Measurements from ENCODE around the gene CD300LG.
"Not testable (repeated sequence)": the region's sequence is repeated elsewhere in the genome, so short reads cannot be mapped to it uniquely, and the experiment has no call there.

CD300LG gene

GRCh38 chr17:43825567-43825966, 21.4 kb upstream of the CD300LG start:
- no peak for DNase-seq (ENCODE audit: low read depth)

DNA sequence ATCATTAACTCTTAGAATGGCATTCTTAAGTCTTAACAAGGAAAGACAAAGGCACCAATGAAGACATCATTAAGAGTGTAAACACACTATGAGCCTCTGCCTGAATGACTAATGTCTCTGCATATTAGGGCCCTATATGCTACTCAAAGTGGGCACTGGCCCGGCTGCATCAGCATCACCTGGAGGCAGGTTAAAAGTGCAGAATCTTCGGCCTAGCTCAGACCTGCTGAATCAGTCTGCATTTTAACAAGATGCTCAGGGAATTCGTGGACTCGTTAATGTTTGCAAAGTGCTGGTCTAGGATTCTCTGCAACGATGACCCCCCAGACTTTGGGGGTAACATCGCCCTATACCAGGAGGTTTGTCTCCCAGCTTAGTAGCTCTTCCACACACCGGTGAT, 20.8 kb upstream of the CD300LG start:
- DNase-seq (ENCODE audit: low read depth): no peak

- DNase-seq (ENCODE audit: low read depth): no peak
Observed at GRCh38 chr17:43827596-43827995, 19.4 kb upstream of the CD300LG start.

DNA sequence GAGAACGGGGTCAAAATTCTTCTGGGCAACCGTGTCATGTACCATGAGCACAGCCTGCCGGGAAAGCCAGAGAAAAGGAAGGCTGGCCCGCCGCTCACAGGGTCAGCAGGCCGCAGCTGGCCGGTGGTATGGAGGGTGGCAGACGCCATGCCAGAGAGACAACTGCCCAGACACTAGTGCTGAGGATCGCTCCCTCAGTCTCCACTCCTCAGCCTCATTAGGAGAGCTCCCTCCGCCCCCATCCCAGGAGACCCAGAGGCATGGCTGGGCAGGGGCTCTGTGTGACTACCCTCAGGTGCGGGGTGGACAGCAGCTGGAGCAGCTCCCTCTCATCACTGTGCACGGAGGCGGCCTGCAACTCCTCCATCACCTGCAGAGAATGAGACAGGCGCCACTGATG, 17.2 kb upstream of the CD300LG start:
- no peak for DNase-seq (ENCODE audit: low read depth)

GRCh38 chr17:43830510-43831140, 16.4 kb upstream of the CD300LG start:
- DNase-seq (ENCODE audit: low read depth): no peak

GRCh38 chr17:43831633-43832032, 15.3 kb upstream of the CD300LG start:
- no peak for DNase-seq (ENCODE audit: low read depth)

DNA sequence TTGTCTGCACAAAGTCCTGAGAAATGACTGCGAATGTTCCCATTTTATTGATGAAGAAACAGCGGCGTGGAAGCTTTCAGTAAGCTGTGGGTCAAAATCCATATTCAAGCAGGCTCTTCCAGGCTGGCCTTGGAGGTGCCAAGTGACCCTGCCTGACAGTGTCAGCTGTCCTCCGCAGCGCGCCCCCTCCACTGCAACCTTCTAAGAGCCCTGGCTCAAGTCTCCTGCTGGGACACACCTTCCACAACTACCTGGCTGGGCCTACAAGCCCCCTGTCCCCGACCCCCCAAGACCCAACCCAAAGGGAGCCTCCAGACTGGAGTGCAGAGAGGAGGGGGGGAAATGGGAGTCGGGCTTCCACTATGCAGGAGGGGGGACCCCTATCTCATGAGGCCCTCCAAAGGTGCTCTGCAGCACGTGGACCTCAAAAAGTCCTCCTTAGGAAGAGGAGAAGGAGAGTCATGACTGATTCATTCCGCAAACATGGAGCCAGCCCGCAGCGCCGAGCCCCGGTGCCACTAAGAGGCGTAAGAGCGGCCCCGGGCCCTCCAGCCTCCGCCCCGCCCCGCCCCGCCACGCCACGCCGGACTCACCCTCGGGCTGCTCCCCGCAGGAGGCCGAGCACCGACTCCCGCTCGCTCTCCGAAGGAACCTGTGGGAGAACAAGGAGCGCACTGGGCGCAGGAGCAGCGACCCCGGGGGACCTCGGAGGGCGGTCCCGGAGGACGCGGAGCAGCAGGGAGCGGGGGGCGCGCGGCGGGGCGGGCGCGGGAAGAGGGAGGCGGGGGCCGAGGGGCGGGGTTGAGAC, 14.6 kb upstream of the CD300LG start:
- no peak for DNase-seq (ENCODE audit: low read depth)

DNA sequence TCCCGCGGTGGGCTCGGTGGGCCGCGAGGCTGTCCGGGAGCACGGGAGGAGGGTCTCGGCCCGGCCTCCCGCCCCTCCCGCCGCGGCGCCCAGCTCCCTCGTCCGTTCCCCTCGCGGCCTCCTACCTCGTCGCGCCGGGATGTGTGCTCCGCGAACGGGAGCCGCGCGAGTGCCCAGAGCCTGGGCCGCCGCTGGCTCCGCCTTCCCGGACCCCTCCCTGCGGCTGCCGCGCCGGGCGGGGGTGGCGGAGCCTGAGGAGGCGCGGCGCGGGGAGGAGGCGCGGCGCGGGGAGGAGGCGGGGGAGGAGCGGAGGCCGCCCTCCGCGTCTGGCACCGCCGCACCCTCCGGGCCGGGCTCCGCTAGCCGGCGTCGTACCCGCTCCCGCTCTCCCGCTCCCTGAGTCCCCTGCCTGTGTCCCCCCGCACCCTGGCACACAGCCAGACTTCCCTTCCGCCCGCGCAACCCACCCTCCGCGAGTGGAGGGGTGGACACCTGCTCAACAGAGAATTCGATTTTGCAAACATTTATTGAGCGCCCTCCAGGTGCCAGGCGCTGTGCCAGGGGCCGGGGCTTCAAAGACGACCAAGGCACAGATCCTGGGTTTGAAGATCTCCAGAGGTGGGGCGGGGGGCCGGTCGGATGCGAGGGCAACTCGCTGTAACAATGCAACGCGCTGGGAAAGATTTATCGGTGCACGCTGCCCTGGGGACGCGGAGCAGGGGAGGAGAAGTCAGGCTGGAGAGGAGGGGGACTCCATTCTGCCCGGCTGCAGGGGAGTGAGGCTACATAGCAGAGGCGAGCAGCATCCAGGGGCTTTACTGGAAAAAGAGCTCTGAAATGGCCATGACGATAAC, 13.8 kb upstream of the CD300LG start, which contains the start of gene MPP3:
Gene MPP3, minus strand, starts transcription at position 171 of the 854 bp plus-strand sequence. CDS start 1,240 bp downstream, outside the sequence.
- peak; percentile 44 for DNase-seq (ENCODE audit: low read depth)

GRCh38 chr17:43834106-43834505, 12.9 kb upstream of the CD300LG start:
- no peak for DNase-seq (ENCODE audit: low read depth)

- DNase-seq (ENCODE audit: low read depth): no peak
Observed at GRCh38 chr17:43839670-43840108, 7.3 kb upstream of the CD300LG start.

DNA sequence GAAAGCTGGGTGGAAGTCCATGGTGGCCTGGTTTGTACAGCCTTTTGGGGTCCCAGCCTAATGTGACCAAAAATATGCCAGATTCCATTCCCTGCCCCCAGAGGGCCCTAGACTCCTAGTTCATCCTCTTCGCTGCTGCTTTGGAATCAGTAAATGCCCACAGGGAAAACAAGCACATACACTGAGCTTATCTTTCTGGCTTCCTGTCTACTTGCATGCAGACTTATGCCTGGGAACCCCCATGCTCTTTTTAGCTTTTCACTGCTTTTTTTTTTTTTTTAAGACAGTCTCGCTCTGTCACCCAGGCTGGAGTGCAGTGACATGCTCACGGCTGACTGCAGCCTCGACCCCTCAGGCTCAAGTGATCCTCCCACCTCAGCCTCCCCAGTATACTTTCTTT, 6.2 kb upstream of the CD300LG start:
- no peak for DNase-seq (ENCODE audit: low read depth)

GRCh38 chr17:43841282-43841681, 5.7 kb upstream of the CD300LG start:
- no peak for DNase-seq (ENCODE audit: low read depth)

DNA sequence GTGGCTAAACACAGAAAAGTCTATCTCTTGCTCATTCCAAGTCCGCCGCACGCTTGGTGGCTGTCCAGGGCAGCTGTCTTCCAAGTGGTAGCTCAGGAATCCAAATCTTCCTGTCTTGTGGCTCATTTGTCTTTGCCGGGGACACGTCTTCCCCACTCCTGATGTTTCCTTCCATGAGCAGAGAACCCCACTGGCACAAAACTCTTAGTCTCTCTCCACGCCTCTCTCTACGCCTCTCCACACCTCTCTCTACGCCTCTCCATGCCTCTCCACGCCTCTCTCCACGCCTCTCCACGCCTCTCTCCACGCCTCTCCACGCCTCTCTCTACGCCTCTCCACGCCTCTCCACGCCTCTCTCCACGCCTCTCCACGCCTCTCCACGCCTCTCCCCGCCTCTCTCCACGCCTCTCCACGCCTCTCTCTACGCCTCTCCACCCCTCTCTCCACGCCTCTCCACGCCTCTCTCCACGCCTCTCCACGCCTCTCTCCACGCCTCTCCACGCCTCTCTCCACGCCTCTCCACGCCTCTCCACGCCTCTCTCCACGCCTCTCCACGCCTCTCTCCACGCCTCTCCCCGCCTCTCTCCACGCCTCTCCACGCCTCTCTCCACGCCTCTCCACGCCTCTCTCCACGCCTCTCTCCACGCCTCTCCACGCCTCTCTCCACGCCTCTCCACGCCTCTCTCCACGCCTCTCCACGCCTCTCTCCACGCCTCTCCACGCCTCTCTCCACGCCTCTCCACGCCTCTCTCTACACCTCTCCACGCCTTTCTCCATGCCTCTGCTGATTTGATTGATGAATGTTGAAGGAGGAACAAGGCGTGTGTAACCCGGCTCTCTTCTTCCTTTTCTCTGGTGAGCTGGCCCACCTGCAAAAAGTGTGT, 4.6 kb upstream of the CD300LG start:
- not testable (repeated sequence) for DNase-seq (ENCODE audit: low read depth)

DNA sequence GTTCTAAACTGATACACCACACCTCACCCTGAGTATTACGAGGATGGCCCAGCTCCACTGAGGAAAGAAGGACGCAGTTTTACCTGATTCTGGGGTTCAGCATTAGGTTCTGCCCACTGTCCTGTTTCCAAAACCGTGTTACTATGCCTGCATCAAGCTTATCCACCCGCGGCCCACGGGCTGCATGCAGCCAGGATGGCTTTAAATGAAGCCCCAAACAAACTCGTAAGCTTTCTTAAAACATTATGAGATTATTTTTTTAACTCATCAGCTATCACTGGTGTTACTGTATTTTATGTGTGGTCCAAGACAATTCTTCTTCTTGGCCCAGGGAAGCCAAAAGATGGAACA, 4.0 kb upstream of the CD300LG start:
- DNase-seq (ENCODE audit: low read depth): no peak

DNA sequence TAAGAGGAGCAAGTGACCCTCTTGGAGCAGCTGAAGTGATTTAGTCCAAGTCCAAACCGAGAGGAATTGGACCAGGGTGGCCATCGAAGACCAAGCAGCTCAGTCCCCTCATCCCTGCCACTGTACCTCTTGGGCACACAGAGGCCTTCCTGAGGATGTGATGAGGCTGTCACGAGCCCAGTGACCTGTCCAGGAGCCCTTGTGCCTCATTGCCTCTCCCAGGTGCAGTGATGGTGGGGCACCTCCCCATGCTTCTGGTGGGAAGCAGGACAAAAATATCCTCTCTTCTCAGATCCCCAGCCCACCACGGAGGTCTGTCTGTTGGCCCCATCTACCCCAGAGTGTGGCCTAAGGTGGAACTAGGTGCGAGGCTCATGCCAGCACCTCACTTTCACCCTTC, 2.7 kb upstream of the CD300LG start:
- DNase-seq (ENCODE audit: low read depth): no peak

DNA sequence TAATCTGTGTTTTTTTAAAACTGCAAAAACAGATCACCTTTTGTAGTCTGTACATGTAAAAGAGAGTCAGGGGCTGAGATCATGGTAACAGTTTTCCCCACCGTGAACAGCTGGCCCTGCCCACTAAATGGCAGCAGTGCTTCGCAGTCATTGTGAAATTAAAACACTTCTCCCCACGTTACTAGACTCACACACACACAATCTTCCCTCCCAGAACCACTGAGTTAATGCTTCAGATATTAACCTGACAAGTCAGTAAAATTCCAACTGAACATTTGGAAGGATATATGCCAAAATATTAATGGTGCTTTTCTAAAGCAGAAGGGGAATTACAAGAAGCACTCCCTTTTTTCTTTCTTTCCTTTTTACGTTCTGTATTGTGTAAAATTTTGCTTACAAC, 1.2 kb upstream of the CD300LG start:
- no peak for DNase-seq (ENCODE audit: low read depth)

DNA sequence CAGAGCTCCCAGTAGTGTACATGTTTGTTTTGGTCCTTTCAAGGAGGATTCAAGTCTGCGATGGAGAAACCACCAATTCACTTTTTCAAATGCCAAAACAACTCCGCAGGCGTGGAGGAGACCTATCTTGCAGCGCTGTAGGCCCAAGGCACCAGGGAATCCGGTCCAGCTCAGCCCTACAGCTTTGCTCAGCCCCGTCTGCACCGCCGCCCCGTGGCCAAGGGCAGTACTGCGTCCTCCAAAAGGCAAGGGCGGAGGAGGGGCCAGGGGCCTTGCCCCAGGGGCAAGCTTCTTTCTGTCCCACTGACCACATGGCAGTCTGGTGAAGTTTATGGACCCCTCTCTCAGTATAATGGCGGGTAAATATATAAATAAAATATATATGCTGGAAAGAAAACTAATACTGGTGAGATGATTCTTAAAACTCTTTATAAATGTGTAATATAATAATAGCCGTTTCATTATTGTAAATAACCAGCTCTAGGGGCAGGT, 709 bp upstream of the CD300LG start:
- DNase-seq (ENCODE audit: low read depth): peak; percentile 40

- no peak for DNase-seq (ENCODE audit: low read depth)
Observed at GRCh38 chr17:43848601-43849000, 1.6 kb downstream of the CD300LG start.

GRCh38 chr17:43849116-43849515, 2.1 kb downstream of the CD300LG start:
- DNase-seq (ENCODE audit: low read depth): no peak

GRCh38 chr17:43852571-43852970, 5.6 kb downstream of the CD300LG start:
- no peak for DNase-seq (ENCODE audit: low read depth)

- DNase-seq (ENCODE audit: low read depth): no peak
Observed at GRCh38 chr17:43853546-43853945, 6.6 kb downstream of the CD300LG start.

DNA sequence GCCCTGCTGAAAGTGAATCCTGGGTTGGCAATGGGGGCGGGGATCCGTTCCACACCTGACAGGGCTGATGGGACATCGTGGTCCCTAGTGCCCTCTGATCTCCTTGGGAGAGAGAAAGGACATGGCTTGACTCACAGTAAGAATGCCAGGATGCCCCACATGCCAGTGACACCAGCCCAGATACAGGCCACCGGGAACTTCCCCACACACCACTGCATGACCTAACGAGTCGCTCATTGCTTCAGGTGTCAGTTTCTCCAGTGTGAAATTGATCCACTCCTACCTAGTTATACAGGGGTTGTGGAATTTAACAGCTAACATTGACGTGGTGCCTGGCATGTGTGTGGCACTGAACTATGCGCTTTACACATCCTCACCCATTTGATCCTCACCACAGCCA, 7.5 kb downstream of the CD300LG start:
- no peak for DNase-seq (ENCODE audit: low read depth)

All from stimulated activated CD8-positive, alpha-beta memory T cell treated with anti-CD3 and anti-CD28 coated beads, Interleukin-12 subunit alpha, Interleukin-12 subunit beta, amount 100 ng/mL, for 4 hours (primary cell).